GM23248 (cell line): ENCODE measurements around the gene GABRR3.

Source experiments
- EZH2 ChIP-seq: fragments of 200-600 bp; sonication (generic); IDR thresholded peaks from 2 replicates; pipeline ENCODE4 v1.6.1; 2018; ENCODE audit warnings: antibody characterized with exemption, mild to moderate bottlenecking; ENCODE audit not compliant: insufficient read depth, poor library complexity, severe bottlenecking
- EZH2phosphoT487 ChIP-seq: fragments of 200-600 bp; sonication (generic); IDR thresholded peaks from 2 replicates; pipeline ENCODE4 v1.6.1; 2018; ENCODE audit warnings: antibody characterized with exemption, moderate library complexity, mild to moderate bottlenecking, low read depth; ENCODE audit not compliant: insufficient read depth

- TF ChIP-seq EZH2 (no peak), EZH2phosphoT487 (no peak)
These were observed 53.2 kb downstream of the GABRR3 start for GRCh38 chr3:97981886-97982285.
